GDM1 (cell line): Measurements from ENCODE around the gene FANCC.
A peak's percentile ranks its signal among the peaks of the same experiment; 100 is the strongest.

ENCODE experiments used
- DNase-seq: peaks from one replicate; lab custom pipeline; 2025; lab: John Stamatoyannopoulos, UW

The FANCC gene

GRCh38 chr9:95317119-95317892, at the start of gene FANCC:
Gene FANCC (minus strand): TSS chr9:95317709. CDS start chr9:95249291, 68,418 bp downstream.
- DNase-seq: peak; percentile 83

- DNase-seq: no peak
Observed at GRCh38 chr9:95366731-95367325, 49.3 kb upstream of the FANCC start.

- DNase-seq: no peak
Observed at GRCh38 chr9:95365766-95366165, 48.3 kb upstream of the FANCC start.

GRCh38 chr9:95363051-95363841, 45.7 kb upstream of the FANCC start:
- DNase-seq: no peak

- DNase-seq: no peak
Observed at GRCh38 chr9:95360866-95361265, 43.4 kb upstream of the FANCC start.

GRCh38 chr9:95357316-95357715, 39.8 kb upstream of the FANCC start:
- DNase-seq: no peak

- no peak for DNase-seq
Observed at GRCh38 chr9:95355500-95355899, 38.0 kb upstream of the FANCC start.

- no peak for DNase-seq
Observed at GRCh38 chr9:95351051-95351450, 33.5 kb upstream of the FANCC start.

GRCh38 chr9:95350266-95350665, 32.8 kb upstream of the FANCC start:
- DNase-seq: no peak

GRCh38 chr9:95349091-95350038, 31.9 kb upstream of the FANCC start:
- DNase-seq: no peak

- DNase-seq: no peak
Observed at GRCh38 chr9:95346021-95346420, 28.5 kb upstream of the FANCC start.

- no peak for DNase-seq
Observed at GRCh38 chr9:95344735-95345325, 27.3 kb upstream of the FANCC start.

GRCh38 chr9:95343725-95344287, 26.3 kb upstream of the FANCC start:
- no peak for DNase-seq

GRCh38 chr9:95342571-95342970, 25.1 kb upstream of the FANCC start:
- no peak for DNase-seq

GRCh38 chr9:95341293-95341962, 23.9 kb upstream of the FANCC start:
- DNase-seq: no peak

GRCh38 chr9:95338243-95338642, 20.7 kb upstream of the FANCC start:
- no peak for DNase-seq

GRCh38 chr9:95336281-95336680, 18.8 kb upstream of the FANCC start:
- no peak for DNase-seq

- no peak for DNase-seq
Observed at GRCh38 chr9:95333426-95333825, 15.9 kb upstream of the FANCC start.

GRCh38 chr9:95332860-95333259, 15.4 kb upstream of the FANCC start:
- DNase-seq: no peak

- no peak for DNase-seq
Observed at GRCh38 chr9:95330720-95331404, 13.4 kb upstream of the FANCC start.
